ELF-1 (cell line): ENCODE data around the gene PRKG1.
"Not testable (repeated sequence)": the region's sequence is repeated elsewhere in the genome, so short reads cannot be mapped to it uniquely, and the experiment has no call there.

Source experiments
- DNase-seq: peaks from one replicate; pipeline ENCODE4 v3.0.0-alpha.2; 2016; ENCODE audit warnings: low read depth, low spot score

The PRKG1 gene

DNA sequence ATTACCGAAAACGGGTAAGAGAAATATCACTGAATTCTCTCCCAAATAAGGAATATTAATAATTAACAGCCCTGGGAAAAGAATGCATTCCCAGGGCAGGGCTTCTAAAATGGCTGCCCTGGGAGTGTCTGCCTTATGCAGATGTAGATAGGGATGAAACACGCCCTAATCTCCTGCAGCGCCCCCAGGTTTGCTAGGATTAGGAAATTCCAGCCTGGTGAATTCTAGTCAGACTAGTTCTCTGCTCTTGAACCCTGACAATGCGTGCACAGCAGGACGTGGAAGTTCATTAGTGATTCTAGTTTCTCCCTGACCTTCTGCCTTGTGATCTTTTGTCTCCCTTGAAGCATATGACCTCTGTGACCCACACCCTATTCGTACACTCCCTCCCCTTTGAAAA lies 1130.6 kb downstream of the PRKG1 start:
- not testable (repeated sequence) for DNase-seq

- no peak for DNase-seq
Observed at GRCh38 chr10:52208365-52208764, 1134.1 kb downstream of the PRKG1 start.

GRCh38 chr10:52210161-52210560 lies 1135.9 kb downstream of the PRKG1 start:
- no peak for DNase-seq

GRCh38 chr10:52212062-52212461 lies 1137.8 kb downstream of the PRKG1 start:
- no peak for DNase-seq

DNA sequence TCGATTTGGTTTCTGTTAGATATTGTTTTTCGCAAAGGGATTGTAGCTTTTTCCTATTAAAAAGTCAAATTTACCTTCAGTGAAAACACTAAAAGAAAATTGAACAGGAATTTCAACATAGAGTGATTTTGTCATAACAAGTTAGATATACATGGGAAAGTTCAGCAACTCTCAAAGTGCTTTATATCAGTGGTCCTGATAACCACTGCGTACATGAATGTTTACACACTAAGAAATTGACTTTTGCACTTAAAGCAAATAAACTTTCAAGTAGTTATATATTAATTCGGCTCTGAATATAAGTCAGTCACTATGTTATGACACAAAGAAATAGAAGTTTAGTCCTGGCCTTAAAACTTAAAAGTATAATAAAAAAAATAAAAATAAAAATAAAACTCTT lies 1138.5 kb downstream of the PRKG1 start:
- DNase-seq, result no peak

DNA sequence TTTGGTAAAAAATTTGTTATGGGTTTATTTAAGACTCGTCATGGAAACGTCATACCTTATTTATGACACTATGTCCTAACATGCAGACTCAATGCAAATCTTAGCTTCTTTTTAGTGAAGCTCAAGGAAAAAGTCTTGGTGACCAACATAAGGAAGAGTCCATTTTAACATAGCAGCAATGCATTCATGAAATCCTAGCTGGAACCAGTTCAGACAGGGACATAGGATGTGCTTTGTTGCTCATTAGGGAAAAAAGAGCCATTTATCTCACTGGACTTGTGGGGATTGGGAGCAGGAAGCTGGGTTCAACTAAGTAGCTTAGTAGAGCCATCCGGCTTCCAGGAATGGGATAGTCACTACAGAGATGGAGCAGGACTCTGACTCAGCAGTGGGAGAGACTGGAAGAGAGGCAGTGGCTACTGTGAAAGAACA lies 1139.0 kb downstream of the PRKG1 start:
- peak; percentile 55 for DNase-seq

GRCh38 chr10:52215745-52216361 lies 1141.6 kb downstream of the PRKG1 start:
- DNase-seq, result no peak

DNA sequence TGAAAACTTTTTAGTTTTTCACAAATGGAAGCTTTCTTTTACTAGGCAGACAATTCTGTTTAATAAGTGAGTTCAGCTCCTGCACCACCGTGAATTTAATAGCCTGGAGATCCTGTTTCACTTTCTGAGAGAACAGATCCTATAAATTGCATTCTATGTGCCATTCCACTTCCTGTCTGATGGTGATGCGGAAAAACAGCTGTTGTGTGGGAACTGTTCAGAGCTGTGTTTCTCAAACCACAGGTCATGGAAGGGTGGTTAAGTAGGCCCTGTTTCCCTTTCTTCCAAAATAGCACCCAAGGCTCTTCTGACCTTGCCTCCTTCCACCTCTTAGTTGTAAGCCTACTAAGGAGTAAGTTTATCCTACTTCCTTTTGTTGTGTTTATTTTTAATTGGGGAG lies 1142.6 kb downstream of the PRKG1 start:
- DNase-seq, result no peak

DNA sequence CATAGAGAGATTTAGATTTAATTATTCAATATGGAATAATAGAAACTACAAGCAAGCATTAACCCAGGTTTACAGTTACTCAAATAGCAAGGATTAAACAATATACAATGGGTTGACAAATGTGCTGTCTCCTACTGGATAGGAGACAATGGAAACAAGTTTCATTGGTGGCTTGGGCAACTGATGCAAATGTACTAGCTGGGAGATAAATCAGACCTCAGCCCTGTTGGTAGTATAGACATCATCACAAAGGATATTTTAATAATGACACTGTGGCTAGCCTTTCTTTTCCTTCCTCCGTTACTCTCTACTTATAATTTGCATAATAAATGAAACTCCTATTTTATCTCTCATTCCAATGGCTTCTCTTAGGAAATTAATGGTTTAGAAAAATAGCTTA lies 1143.2 kb downstream of the PRKG1 start:
- DNase-seq, result no peak

- no peak for DNase-seq
Observed at GRCh38 chr10:52220947-52221346, 1146.7 kb downstream of the PRKG1 start.

DNA sequence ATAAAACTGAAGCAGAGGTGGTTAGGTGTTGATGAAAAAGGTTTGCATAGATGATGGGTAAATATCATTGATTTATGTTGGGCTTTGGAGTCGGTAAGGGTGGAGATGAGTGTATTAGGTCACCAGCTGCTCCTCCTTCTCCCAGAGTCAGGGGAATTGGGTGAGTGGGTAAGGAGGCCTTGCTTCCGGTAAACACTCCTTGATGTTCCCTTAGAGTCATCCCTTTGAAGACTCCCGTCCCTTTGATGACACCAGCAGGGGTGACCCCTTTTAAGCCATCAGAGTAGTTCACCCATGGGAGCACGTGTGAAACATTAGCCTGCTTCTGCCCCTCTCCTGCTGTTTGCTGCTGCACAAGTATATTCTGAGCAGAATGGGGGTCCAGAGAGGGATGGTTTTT lies 1147.6 kb downstream of the PRKG1 start:
- no peak for DNase-seq

GRCh38 chr10:52226197-52226847 lies 1152.0 kb downstream of the PRKG1 start:
- no peak for DNase-seq

- DNase-seq, result no peak
Observed at GRCh38 chr10:52228556-52228955, 1154.3 kb downstream of the PRKG1 start.

DNA sequence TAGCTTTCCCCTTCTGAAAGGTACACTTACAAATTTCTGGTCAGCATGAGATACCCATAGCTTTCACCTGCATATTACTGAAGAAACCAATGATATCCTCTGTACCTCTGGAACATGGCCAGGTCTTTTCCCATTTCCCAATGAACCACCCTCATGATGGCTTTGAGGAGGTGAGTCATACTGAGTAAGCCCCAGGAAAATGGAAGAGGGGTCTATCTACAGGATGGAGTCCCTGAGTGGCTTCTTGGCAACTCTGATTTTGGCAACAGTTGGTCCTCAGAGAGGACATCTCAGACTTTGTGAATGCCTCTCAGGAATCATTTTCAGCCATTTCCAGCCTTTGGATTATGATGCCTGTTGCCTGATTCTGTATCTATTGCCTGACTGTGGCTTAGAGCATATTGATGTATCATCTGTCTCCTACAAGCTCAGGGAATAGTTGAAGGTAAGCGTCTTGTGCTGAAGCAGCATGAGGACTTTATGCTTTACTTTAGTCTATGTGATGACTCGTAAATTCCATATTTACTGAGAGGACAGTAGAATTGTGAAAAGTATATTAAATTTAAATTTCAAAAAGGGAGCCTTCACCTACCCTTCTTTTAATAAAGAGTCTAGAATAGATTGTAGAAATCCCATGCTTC lies 1155.1 kb downstream of the PRKG1 start:
- no peak for DNase-seq

DNA sequence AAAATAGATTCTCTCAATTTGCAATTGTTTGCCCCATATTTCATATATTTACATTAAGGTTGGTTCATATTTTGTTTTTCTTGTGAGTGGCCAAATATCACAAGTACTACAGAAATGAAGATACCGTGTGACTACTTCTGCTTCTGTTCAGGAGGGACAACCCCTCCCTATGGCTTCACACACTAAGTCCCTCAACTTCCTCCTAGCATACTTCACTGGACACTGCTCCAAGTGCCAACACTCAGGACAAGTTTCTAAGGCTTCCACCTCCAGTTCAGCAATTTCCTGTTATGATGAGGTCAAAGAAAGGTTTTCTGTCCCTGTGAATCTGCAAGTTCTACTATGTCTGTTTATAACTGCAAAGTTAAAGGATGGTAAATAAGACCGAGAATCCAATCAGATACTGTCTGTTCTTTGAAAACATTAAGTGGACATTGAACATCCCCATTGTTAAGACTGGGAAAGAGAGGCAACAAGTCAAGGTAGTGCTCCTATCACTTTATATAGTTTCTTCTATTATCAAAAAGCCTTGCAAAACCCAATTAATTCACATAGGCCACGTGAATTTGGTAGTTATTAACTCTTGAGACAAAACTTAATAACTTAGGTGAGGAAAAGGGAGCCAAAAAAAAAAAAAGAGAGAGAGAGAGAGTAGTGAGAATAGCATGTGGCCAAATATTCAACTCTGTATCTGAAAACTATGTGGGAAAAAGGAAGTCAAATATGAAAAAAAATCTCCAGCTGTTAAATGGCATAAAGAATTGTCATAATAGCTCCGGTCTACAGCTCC lies 1158.5 kb downstream of the PRKG1 start:
- DNase-seq, result no peak

- not testable (repeated sequence) for DNase-seq
Observed at GRCh38 chr10:52233351-52233991, 1159.2 kb downstream of the PRKG1 start.

GRCh38 chr10:52239771-52240170 lies 1165.5 kb downstream of the PRKG1 start:
- DNase-seq, result no peak

DNA sequence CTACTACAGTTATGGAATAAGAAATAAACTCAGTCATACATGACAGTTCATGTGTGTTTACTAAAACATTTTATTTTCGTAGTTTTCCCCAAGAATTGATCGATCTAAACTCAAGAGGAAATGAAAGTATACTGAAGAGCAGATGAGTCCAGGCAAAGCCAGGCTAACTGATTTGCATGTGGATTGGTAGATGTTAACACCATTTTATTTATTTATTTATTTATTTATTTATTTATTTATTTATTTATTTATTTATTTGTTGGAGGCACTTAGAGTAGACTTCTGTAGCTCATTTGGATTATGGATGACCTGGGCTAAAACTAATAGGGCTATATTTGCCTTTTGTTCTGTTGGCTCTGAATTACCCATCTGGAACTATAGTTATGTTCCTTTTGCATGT lies 1171.3 kb downstream of the PRKG1 start:
- no peak for DNase-seq

GRCh38 chr10:52247929-52248328 lies 1173.6 kb downstream of the PRKG1 start:
- DNase-seq, result peak; percentile 44

- DNase-seq, result no peak
Observed at GRCh38 chr10:52248697-52249306, 1174.5 kb downstream of the PRKG1 start.

- no peak for DNase-seq
Observed at GRCh38 chr10:52249850-52250395, 1175.6 kb downstream of the PRKG1 start.
